ENCODE results near the gene SLC1A7. TPM values are rescaled to one million over a fixed set of nuclear protein-coding genes. Genes with fewer than 3 reads are reported as not detected.
A peak's percentile ranks its signal among the peaks of the same experiment; 100 is the strongest.

The SLC1A7 gene
- total RNA-seq, 4 donors from 2014 or later = 4.7 to 12.8 (median 9.4) TPM; not detected in 1

- H3K4me3 ChIP-seq = no peak overlapping the region
- no peak for TF ChIP-seq POLR2A (IDR thresholded peaks at IDR 0.05)
- TF ChIP-seq, protein P1, sequence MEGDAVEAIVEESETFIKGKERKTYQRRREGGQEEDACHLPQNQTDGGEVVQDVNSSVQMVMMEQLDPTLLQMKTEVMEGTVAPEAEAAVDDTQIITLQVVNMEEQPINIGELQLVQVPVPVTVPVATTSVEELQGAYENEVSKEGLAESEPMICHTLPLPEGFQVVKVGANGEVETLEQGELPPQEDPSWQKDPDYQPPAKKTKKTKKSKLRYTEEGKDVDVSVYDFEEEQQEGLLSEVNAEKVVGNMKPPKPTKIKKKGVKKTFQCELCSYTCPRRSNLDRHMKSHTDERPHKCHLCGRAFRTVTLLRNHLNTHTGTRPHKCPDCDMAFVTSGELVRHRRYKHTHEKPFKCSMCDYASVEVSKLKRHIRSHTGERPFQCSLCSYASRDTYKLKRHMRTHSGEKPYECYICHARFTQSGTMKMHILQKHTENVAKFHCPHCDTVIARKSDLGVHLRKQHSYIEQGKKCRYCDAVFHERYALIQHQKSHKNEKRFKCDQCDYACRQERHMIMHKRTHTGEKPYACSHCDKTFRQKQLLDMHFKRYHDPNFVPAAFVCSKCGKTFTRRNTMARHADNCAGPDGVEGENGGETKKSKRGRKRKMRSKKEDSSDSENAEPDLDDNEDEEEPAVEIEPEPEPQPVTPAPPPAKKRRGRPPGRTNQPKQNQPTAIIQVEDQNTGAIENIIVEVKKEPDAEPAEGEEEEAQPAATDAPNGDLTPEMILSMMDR (IDR thresholded peaks at IDR 0.05) = no peak
- no peak overlapping the region for H3K27ac ChIP-seq
- no peaks in the 10 kb centered on the region for H3K27me3 ChIP-seq
- H3K36me3 ChIP-seq = no peaks in the 10 kb centered on the region
- no peaks in the 10 kb centered on the region for H3K9me3 ChIP-seq
- DNase-seq = no peak
- peaks cover 0 to 49% (median 2%) of the 10 kb centered on the region in 4 donors for H3K4me1 ChIP-seq
These were observed 26.1 kb downstream of the SLC1A7 start for GRCh38 chr1:53116307-53116810.

GRCh38 chr1:53115403-53116306 lies 26.8 kb downstream of the SLC1A7 start:
- DNase-seq = no peak
- TF ChIP-seq, protein P1 (IDR thresholded peaks at IDR 0.05) = no peak
- no peak for TF ChIP-seq POLR2A (IDR thresholded peaks at IDR 0.05)
- Histone ChIP-seq H3K36me3 (no peaks in the 10 kb centered on the region), H3K27ac (peak overlapping the region in 1 of 4 donors; percentile 25), H3K4me3 (no peak overlapping the region), H3K4me1 (peaks cover 0 to 51% (median 2%) of the 10 kb centered on the region in 4 donors), H3K27me3 (no peaks in the 10 kb centered on the region), H3K9me3 (no peaks in the 10 kb centered on the region)

GRCh38 chr1:53114581-53115400 lies 27.6 kb downstream of the SLC1A7 start:
- H3K9me3 ChIP-seq = no peaks in the 10 kb centered on the region
- peaks cover 0 to 58% (median 3%) of the 10 kb centered on the region in 4 donors for H3K4me1 ChIP-seq
- H3K27me3 ChIP-seq = no peaks in the 10 kb centered on the region
- H3K27ac ChIP-seq = no peak overlapping the region
- TF ChIP-seq POLR2A (IDR thresholded peaks at IDR 0.05) = no peak
- TF ChIP-seq, protein P1 (IDR thresholded peaks at IDR 0.05) = no peak
- H3K36me3 ChIP-seq = no peaks in the 10 kb centered on the region
- no peak for DNase-seq
- no peak overlapping the region for H3K4me3 ChIP-seq

DNA sequence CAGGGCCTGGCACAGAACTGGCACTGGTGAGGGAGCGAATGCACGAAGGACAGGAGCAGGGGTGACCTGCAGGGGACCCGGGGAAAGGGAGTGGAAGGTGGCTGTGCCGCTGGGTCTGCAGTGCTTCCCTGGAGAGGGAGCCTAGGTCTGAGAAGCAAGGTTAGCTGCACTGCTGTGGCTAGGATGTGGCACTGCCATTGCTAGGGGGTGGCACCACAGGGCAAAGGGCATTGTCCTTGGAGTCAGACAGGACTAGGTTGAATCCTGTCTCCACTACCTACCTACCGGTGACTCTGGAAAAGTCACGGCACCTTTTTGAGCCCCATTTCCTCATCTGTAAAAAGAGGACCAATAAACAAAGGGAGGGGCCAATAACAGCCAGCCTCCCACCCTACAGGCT lies 28.3 kb downstream of the SLC1A7 start:
- no peak for TF ChIP-seq POLR2A (IDR thresholded peaks at IDR 0.05)
- TF ChIP-seq, protein P1 (IDR thresholded peaks at IDR 0.05) = no peak
- H3K27ac ChIP-seq = no peak overlapping the region
- peaks cover 0 to 65% (median 3%) of the 10 kb centered on the region in 4 donors for H3K4me1 ChIP-seq
- no peaks in the 10 kb centered on the region for H3K9me3 ChIP-seq
- peak in 1 of 3 donors; percentile 60 for DNase-seq
- no peak overlapping the region for H3K4me3 ChIP-seq
- no peaks in the 10 kb centered on the region for H3K27me3 ChIP-seq
- H3K36me3 ChIP-seq = no peaks in the 10 kb centered on the region

GRCh38 chr1:53112861-53113260 lies 29.6 kb downstream of the SLC1A7 start:
- H3K27ac ChIP-seq = peak overlapping the region in 1 of 4 donors; percentile 88
- no peak for TF ChIP-seq POLR2A (IDR thresholded peaks at IDR 0.05)
- TF ChIP-seq, protein P1 (IDR thresholded peaks at IDR 0.05) = no peak
- H3K9me3 ChIP-seq = no peaks in the 10 kb centered on the region
- H3K27me3 ChIP-seq = no peaks in the 10 kb centered on the region
- peaks cover 0 to 68% (median 3%) of the 10 kb centered on the region in 4 donors for H3K4me1 ChIP-seq
- no peak for DNase-seq
- H3K36me3 ChIP-seq = no peaks in the 10 kb centered on the region
- H3K4me3 ChIP-seq = no peak overlapping the region

Measured in Peyer's patch (tissue), 4 donors.